Choroid plexus epithelial cell (primary cell): ENCODE results near the gene ACAD8.

Experiments
- DNase-seq: peaks from one replicate; pipeline ENCODE4 v3.0.0-alpha.2; 2010; ENCODE audit warnings: low read depth
- H3K4me3 ChIP-seq: 2 replicates; pipeline ENCODE4 v1.5.1; 2011; ENCODE audit warnings: low read depth, mild to moderate bottlenecking, control low read depth, low read length, moderate library complexity
- TF ChIP-seq, protein P1 (sequence below): conservative IDR thresholded peaks from 2 replicates; pipeline ENCODE4 v1.5.1; 2011; ENCODE audit warnings: low read depth, mild to moderate bottlenecking, control low read depth, inconsistent platforms, low read length, moderate library complexity

The ACAD8 gene

DNA sequence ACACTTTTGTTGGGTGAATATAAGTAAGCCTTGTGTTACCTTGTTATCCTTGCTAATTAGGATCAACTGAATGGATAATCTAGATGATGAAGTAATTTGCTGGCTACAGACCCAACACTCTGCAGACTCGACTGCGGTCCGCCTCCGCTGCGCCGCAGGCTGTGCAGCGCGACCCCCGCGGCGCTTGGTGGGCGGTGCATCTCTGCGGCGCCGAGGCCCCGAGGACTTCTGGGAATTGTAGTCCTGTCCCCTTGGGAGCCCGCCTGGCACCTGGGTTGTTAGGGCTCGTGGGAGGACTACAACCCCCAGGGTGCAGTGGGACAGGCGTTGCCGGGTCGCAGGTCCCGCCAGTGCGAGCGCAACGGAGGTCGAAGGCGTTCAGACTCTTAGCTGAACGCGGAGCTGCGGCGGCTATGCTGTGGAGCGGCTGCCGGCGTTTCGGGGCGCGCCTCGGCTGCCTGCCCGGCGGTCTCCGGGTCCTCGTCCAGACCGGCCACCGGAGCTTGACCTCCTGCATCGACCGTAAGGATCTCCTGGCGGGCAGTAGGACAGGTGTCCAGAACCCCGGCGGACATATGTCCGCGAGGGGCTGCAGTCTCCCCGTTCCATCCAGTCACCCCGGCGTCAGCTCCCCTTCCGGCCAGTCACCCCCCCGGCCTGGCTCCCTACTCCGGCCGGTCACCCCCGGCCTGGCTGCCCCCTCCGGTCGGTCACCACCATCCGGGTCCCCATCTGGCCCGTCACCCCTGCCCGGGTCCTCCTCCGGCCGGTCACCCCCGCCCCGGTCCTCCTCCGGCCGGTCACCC is at the start of gene ACAD8, which contains the start of gene THYN1:
ACAD8 (plus strand) TSS at position 381 of the 806 bp plus-strand sequence; CDS start at position 414, 33 bp downstream.
THYN1 (minus strand) TSS at position 165 of the 806 bp plus-strand sequence. CDS start 470 bp downstream, outside the sequence.
- peak; percentile 99 for DNase-seq
- H3K4me3 ChIP-seq = peak within 1 kb of the TSS; percentile 86
- TF ChIP-seq, protein P1, sequence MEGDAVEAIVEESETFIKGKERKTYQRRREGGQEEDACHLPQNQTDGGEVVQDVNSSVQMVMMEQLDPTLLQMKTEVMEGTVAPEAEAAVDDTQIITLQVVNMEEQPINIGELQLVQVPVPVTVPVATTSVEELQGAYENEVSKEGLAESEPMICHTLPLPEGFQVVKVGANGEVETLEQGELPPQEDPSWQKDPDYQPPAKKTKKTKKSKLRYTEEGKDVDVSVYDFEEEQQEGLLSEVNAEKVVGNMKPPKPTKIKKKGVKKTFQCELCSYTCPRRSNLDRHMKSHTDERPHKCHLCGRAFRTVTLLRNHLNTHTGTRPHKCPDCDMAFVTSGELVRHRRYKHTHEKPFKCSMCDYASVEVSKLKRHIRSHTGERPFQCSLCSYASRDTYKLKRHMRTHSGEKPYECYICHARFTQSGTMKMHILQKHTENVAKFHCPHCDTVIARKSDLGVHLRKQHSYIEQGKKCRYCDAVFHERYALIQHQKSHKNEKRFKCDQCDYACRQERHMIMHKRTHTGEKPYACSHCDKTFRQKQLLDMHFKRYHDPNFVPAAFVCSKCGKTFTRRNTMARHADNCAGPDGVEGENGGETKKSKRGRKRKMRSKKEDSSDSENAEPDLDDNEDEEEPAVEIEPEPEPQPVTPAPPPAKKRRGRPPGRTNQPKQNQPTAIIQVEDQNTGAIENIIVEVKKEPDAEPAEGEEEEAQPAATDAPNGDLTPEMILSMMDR = no peak

DNA sequence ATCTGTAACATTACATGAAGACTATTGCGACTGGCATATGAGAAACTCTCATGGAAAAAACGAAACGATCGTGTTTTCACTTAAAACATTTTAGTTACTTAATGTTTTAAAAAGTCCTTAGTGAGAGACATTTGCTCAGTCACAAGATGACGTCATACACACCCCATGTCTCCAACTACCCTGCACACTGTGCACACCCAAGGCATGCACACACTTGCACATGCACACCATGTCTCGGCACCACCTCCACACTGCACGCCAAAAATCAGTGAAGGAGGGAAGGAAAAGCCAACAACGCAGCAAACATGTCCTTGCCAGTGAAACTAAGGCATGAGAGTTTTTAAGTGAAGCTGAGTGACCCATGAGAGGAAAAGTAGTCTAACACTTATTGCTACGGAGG is 47.6 kb upstream of the ACAD8 start:
- H3K4me3 ChIP-seq = no peak overlapping the region
- TF ChIP-seq, protein P1 = no peak
- DNase-seq = no peak

DNA sequence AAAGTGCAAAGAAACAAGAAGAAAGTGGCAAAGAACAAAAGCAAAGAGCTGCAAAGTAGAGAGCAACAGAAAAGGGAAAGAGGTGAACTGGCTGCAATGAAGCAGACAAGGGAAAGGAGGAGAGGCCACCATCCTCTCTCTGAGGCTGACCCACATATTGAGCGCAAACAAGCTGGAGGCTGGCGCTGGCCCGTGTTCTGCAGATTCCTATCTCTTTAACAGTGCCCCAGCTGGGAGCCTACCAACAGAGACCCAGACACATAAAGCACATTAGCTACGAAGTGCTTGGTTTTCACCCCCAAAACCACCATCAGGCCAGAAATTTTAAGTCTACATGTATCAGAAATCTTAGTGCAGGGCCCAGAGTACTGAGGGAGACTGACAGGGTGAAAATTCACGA is 47.2 kb upstream of the ACAD8 start:
- TF ChIP-seq, protein P1 = no peak
- no peak for DNase-seq

DNA sequence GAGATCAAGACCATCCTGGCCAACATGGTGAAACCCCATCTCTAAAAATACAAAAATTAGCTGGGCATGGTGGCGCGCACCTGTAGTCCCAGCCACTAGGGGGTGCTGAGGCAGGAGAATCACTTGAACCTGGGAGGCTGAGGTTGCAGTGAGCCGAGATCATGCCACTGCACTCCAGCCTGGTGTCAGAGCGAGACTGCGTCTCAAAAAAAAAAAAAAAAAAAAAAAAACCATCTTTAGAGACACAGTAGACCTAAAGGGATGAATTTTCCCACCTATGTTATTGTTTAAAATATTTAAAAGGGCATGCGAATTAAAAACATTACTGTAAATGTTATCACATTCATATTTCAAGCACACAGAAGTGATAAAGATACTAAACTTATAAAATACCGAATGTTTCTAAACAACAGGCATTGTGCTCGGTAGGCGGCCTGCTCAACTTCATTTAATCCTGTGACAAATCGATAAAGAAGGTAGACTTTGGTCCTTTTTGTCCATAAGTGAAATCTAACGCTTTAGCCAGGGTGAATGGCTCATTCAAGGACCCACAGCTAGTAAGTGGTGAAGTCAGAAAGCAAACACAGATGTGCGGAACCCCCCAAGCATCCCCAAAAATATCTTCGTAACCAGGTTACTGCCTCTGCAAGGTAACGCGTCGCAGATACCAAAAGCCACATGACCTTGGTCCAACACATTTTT is 45.7 kb upstream of the ACAD8 start:
- no peak overlapping the region for H3K4me3 ChIP-seq
- DNase-seq = peak; percentile 45
- TF ChIP-seq, protein P1 = peak; percentile 64

More for the DNA sequence above, 47.2 kb upstream of the ACAD8 start:
- no peak overlapping the region for H3K4me3 ChIP-seq

DNA sequence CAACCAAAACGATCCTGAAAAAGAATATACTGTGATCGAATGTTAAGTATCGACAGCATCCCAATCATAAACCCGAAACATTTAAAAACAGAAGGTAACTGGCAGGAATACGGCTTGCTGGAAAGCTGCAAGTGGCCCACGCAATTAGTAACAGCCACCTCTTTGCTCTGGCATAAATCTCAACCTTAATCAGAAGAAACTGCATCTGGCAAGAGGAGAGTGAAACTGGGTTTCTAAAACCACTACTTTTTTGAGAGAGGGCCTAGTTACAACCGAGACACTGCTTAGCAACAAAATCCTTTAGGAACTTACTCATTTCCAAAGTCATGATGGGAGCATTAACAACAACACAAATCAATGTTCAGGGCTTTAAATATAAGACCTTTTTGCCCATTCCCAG is 37.5 kb upstream of the ACAD8 start:
- no peak for DNase-seq

DNA sequence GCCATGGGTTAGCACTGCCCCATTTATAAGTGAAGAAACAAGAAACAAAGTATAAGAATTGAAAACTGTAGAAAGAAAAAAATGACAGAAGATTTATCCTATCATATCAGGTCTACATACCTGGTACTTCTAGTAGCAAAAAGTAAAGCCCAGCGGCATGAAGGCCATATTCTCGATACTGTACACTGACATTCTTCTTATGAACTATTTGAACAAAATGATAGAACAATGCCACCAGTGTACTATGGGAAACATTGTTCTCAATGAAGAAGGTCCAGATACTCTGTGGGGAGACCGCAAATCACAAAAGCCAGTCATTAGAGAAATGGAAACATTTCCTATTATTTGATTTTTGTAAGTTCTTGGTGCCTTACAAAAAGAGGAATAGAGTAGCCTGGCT is 36.6 kb upstream of the ACAD8 start:
- TF ChIP-seq, protein P1 = no peak
- no peak for DNase-seq
- H3K4me3 ChIP-seq = no peak overlapping the region

More for the DNA sequence above, 37.5 kb upstream of the ACAD8 start:
- H3K4me3 ChIP-seq = no peak overlapping the region
- TF ChIP-seq, protein P1 = no peak
